GM18873 (cell line): Measurements from ENCODE around the gene NAA80.
A peak's percentile ranks its signal among the peaks of the same experiment; 100 is the strongest.
"Not testable (repeated sequence)": the region's sequence is repeated elsewhere in the genome, so short reads cannot be mapped to it uniquely, and the experiment has no call there.

Experiments used
- ATAC-seq: cut with Tn5 transposase; IDR thresholded peaks from one replicate; pipeline ENCODE4 v1.9.1; 2021; ENCODE audit warnings: mild to moderate bottlenecking, moderate library complexity, moderate number of reproducible peaks; ENCODE audit not compliant: unreplicated experiment, low FRiP score

NAA80 gene

GRCh38 chr3:50293079-50293801 is 6.0 kb downstream of the NAA80 start:
- no peak for ATAC-seq

GRCh38 chr3:50292159-50293078 is 6.8 kb downstream of the NAA80 start, which contains the start of gene IFRD2:
Gene IFRD2 (minus strand): TSS chr3:50292429. CDS start chr3:50292274, 155 bp downstream.
- peak; percentile 86 for ATAC-seq

GRCh38 chr3:50290161-50290641 is 9.0 kb downstream of the NAA80 start:
- no peak for ATAC-seq

- ATAC-seq, result no peak
These were observed 10.1 kb downstream of the NAA80 start for GRCh38 chr3:50289130-50289529.

- no peak for ATAC-seq
These were observed 10.7 kb downstream of the NAA80 start for GRCh38 chr3:50288387-50289007.

GRCh38 chr3:50287262-50287661 is 11.9 kb downstream of the NAA80 start:
- ATAC-seq, result no peak

- ATAC-seq, result no peak
These were observed 12.6 kb downstream of the NAA80 start for GRCh38 chr3:50286322-50287227.

GRCh38 chr3:50284121-50284520 is 15.1 kb downstream of the NAA80 start:
- not testable (repeated sequence) for ATAC-seq

GRCh38 chr3:50279255-50280016 is 19.8 kb downstream of the NAA80 start:
- no peak for ATAC-seq

- no peak for ATAC-seq
These were observed 20.4 kb downstream of the NAA80 start, which contains the start of gene LSMEM2 for GRCh38 chr3:50278880-50279224. Gene LSMEM2 (plus strand): TSS chr3:50279087. CDS start chr3:50279114, 27 bp downstream.

GRCh38 chr3:50278123-50278879 is 20.9 kb downstream of the NAA80 start:
- ATAC-seq, result no peak

GRCh38 chr3:50276762-50277101 is 22.5 kb downstream of the NAA80 start:
- ATAC-seq, result no peak

- ATAC-seq, result no peak
These were observed 23.0 kb downstream of the NAA80 start for GRCh38 chr3:50275996-50276761.

GRCh38 chr3:50275141-50275995 is 23.8 kb downstream of the NAA80 start:
- ATAC-seq, result no peak

- ATAC-seq, result no peak
These were observed 24.7 kb downstream of the NAA80 start for GRCh38 chr3:50274371-50275104.

- ATAC-seq, result no peak
These were observed 25.5 kb downstream of the NAA80 start for GRCh38 chr3:50273689-50274065.
